NB4 (cell line): Measurements from ENCODE around the gene AIRE.

Experiments
- MYC ChIP-seq: IDR thresholded peaks from 2 replicates; pipeline ENCODE4 v1.6.1; 2011; ENCODE audit warnings: low read depth, low read length
- POLR2A ChIP-seq: IDR thresholded peaks from 2 replicates; pipeline ENCODE4 v1.6.1; 2011; ENCODE audit warnings: mild to moderate bottlenecking; ENCODE audit not compliant: insufficient read length; ENCODE audit errors: extremely low read depth
- TF ChIP-seq, protein P1 (sequence below): IDR thresholded peaks from one replicate; pipeline ENCODE4 v1.5.1; 2012; ENCODE audit warnings: low read depth, low read length

DNA sequence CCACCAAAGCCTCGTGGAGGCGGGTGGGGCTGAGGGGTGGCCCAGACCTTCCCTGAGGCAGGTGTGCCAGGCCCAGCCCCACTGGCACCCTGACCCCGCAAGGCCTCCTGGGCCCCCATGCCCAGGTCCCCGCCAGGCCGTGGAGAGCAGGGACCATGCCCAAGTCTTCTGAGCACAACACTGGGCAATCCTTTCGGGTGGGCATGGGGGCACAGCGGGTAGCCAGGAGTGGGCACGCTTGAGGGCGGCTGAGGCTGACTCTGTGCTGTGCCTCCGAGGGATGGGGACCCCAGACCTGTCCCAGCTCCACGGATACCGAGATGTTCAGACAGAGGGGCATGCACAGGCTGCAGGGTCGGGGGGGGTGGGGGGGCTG lies 40.6 kb downstream of the AIRE start:
- TF ChIP-seq, protein P1, sequence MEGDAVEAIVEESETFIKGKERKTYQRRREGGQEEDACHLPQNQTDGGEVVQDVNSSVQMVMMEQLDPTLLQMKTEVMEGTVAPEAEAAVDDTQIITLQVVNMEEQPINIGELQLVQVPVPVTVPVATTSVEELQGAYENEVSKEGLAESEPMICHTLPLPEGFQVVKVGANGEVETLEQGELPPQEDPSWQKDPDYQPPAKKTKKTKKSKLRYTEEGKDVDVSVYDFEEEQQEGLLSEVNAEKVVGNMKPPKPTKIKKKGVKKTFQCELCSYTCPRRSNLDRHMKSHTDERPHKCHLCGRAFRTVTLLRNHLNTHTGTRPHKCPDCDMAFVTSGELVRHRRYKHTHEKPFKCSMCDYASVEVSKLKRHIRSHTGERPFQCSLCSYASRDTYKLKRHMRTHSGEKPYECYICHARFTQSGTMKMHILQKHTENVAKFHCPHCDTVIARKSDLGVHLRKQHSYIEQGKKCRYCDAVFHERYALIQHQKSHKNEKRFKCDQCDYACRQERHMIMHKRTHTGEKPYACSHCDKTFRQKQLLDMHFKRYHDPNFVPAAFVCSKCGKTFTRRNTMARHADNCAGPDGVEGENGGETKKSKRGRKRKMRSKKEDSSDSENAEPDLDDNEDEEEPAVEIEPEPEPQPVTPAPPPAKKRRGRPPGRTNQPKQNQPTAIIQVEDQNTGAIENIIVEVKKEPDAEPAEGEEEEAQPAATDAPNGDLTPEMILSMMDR: no peak
- TF ChIP-seq POLR2A (no peak), MYC (no peak)
